HG03460 (cell line): ENCODE results near the gene ADAM20.
"Not testable (repeated sequence)": the region's sequence is repeated elsewhere in the genome, so short reads cannot be mapped to it uniquely, and the experiment has no call there.

Experiments
- ATAC-seq: cut with Tn5 transposase; IDR thresholded peaks from one replicate; pipeline ENCODE4 v1.9.1; 2021; ENCODE audit not compliant: unreplicated experiment

Gene ADAM20

DNA sequence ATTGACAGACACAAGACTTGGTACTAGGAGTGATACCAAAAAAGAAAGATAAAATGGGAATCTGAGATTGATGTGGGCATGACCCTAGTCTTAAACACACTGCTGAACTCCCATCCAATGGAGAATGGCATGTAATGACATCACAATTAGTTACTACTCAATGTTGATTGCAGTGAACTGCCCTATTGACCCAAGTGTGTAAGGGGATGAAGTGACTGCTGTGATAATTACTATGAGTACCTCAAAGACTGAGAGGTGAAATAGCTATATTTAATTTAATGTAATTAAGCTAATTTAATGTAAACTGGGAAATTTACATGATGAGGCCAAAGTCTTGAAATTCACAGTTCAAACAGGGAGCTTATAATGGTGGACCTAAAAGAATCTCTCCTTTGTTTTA, at the start of gene ADAM20:
Gene ADAM20, minus strand, starts transcription at position 101 of the 400 bp plus-strand sequence. CDS start 10,247 bp downstream, outside the sequence.
- no peak for ATAC-seq

DNA sequence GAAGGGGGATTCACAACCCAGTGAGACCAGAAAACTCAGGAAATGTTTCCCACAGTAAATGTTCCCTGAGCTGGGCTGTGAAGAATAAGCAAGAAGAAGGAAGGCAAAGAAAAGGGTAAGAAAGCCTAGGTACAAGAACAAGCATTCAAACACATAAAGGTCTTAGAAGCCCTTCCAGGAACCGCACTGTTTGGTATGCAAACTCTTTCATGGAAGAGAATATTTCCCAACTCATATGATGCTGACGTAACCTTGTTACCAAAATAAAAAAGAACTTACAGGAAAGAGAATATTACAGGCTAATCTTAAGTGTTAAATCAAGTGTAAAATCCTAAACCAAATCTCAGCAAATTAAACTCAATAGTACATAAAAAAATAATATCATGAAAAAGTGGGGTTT, 42.1 kb upstream of the ADAM20 start:
- no peak for ATAC-seq

DNA sequence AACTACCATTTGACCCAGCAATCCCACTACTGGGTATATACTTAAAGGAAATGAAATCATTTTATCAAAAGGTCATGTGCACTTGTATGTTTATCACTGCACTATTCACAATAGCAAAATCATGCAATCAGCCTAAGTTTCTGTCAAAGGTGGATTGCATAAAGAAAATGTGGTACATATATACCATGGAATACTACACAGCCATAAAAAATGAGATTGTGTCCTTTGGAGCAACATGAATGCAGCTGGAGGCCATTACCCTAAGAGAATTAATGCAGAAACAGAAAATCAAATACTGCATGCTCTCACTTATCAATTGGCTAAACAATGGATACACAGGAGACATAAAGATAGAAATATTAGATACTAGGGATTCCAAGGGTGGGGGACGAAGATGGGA, 38.2 kb upstream of the ADAM20 start:
- no peak for ATAC-seq

DNA sequence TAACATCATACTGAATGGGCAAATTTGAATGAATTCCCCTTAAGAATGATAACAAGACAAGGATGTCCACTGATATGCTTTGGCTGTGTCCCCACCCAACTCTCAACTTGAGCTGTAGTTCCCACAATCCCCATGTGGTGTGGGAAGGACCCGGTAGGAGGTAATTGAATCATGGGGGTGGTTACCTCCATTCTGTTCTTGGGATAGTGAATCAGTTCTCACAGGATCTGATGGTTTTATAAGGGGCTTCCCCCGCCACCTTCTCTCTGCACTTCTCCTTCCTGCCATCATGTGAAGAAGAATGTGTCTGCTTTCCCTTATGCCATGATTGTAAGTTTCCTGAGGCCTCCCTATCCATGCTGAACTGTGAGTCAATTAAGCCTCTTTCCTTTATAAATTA, 36.3 kb upstream of the ADAM20 start:
- no peak for ATAC-seq

DNA sequence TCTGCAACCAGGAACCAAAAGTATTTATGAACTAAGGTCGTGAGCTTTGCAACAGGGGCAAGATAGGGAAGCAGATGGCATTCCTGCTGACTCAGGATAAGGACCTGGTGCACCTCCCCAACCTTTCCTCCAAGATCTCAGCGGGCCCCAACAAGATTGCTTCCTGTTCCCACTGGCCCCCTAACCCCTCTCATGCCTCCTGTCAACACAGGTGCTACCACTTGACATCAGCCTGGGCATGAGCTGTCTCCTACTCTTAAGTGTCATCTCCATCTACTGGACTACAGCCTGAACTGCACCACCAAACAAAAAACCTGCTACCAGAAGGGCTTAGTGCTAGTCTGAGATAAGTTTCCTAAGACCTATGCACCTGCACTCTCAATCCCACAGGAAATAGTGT, 33.0 kb upstream of the ADAM20 start:
- no peak for ATAC-seq

DNA sequence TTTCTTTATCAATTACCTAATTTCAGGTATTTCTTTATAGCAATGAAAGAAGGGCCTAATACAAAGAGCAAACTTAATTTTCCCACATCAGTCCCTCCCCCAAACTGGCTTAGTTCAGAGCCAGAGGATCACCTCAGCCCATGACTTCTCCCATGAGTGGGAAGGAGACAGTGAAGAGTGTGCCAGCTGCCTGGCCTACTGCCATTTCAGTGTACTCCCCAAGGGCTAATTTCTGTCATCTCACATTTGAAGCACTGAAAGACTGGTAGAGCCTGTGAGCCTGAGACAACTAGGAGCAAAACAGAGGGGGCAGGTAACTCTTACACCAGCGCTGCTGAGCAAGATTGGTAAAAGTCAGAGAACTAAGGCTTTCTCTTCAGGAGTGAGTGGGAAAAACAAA, 29.1 kb upstream of the ADAM20 start:
- ATAC-seq = no peak

DNA sequence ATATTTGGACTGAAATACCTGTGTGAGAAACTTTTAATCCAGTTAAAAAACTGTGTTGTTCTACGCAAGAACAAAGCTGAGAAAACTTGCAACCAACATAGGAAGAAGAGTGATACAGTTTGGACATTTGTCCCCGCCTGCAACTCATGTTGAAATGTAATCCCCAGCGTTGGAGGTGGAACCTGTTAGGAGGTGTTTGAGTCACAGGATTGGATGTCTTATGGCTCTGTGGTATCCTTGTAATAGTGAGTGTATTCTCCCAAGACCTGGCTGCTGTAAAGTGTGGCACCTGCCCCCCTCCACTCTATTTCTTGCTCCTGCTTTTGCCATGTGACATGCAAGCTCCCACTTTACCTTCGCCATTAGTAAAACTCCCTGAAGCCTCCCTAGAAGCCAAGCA, 28.6 kb upstream of the ADAM20 start:
- ATAC-seq = no peak

DNA sequence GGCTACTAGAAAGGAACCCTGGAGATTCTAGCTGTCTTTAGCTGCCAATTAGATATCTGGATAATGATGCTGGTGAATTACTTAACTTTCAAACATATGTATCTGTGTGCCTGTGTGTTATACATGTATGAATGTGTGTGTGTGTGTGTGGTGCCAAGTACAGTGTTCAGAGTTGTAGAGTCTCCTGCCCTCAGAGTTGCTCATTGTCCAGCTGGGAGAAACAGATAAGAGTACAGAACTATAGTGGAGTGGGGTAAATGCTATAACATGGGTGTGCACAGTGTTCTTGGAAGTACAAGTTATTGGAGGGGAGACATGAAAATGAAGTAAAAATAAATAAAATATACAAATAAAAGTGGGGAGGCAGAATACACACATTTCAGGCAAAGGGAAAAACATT, 23.6 kb upstream of the ADAM20 start:
- no peak for ATAC-seq

DNA sequence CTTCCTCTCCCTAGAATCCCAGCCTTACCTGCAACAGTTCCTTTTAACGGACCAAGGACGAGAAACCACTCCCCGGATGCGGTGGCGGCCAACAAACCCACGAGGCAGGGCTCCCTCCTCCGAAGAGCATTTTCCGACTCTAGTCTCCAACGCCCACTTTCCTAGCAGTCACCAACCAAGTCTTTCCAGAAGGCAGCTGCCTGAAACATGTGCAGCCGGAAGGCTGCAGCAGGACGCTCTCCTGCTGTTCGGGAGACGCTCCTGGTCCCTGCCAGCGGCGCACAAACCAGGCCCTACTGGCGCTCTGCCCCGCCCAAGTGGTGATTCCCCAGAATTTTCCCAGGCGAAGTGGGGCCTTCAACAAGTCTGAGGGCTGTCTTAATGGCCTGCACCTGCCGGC, 21.1 kb upstream of the ADAM20 start:
- no peak for ATAC-seq

DNA sequence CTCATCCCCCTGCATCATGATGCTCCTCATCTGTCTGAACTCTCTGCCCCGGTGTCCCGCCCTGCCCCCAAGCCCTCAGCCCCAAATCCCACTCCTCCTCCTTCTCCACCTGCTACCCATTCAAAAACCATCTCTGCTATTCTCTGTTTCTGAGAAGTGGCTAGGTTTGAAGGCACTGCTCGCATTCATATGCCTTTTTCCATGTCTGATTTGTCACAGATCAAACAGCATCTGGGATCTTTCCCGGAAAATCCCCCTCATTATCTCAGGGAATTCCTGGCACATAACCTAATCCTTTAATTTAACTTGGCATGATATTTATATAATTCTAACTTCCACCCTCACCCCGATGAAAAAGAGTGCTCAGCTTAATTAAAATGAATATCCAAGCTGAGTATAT, 3.3 kb upstream of the ADAM20 start:
- no peak for ATAC-seq

DNA sequence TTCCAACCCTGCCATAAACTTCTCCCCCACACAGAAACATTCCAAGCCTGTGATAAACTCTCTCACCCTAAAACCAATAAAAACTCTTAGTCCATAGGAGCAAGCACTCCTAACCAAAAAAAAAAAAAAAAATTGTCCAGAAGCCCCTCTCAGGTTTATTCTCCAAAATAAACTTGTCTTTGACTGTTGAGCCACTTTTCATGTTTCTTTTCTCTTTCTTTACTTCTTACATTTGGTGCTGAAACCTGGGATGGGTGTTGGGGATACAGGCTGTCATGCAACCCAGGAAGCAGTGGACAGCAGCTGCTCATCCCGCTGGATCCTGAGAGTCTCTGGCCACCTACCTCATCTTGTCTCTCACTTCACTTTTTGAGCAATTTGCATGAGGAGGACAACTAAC, 2.0 kb upstream of the ADAM20 start:
- no peak for ATAC-seq

DNA sequence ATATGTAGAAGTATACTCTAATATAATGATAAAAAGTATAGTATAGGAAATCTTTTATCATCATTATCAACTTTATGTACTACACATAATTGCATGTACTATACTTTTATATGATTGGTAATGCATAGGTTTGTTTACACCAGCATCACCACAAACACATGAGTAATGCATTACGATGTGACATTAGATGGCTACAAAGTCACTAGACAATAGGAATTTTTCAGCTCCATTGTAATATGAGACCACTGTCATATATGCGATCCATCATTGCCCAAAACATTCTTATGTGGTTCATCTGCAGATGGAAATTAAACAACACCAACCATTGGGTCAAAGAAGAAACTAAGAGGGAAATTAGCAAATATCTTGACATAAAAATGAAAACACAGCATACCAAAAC, 4.4 kb downstream of the ADAM20 start:
- ATAC-seq = no peak

DNA sequence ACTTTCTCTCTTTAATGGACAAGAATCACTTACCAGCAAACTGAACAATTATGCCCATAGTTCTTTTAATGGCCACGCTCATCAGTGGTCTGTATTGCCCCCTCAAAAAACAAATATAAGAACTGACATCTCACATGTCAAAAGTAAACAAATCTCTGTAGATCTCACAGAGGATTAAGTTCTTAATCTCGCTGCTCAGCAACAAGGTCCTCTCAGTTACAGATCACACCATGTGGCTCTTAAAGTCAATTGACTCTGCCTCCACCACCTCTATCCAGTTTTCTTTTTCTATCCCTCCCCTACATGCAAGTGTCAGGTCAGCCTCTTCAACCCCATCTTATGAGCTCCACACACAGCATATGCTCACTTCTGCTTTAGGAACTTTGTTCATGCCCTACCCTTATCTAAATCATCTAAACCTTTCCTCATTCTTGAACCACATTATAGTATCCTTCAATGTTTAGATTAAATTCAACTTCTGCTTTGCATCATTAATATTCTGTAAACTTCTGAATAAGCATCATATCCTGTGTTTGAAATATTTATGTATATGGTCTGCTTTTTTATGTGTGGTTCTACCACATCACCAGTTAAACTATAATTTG, 7.2 kb downstream of the ADAM20 start:
- no peak for ATAC-seq

DNA sequence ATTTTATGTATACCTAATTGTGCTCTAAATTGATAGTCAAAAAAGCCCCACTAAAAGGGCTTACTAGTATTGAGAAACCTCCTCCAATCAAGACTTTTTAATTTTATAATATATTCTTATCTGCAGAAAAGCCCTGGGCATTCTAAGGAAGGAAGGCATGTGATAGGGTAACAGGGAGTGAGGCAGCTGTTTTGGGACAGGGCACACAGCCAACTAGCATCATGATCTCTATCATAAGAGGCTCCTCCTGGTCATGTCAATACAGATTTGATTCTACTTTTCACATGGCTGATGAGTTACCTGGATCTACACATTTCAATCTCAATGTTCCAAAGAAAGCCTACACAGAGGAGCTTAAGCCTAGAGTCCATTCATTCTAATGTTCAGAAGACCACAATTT, 9.1 kb downstream of the ADAM20 start:
- no peak for ATAC-seq

DNA sequence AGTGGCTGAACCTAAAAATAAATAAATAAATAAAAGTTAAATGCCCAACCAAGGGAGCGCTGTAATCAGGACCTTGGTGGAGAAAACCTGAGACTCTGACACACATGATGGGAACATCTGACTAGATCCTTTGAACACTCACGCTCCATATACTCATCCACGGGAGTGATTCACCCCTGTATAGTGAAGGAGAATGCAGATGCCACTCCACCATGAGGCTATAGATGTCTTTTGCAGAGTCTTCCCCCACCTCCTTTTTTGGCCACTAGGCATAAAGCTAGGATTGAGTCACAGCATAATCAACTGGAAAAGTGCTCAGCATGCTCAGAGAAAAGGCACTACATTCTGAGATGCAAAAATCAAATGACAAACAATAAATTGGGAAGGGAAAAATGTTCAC, 19.0 kb downstream of the ADAM20 start:
- ATAC-seq = no peak

DNA sequence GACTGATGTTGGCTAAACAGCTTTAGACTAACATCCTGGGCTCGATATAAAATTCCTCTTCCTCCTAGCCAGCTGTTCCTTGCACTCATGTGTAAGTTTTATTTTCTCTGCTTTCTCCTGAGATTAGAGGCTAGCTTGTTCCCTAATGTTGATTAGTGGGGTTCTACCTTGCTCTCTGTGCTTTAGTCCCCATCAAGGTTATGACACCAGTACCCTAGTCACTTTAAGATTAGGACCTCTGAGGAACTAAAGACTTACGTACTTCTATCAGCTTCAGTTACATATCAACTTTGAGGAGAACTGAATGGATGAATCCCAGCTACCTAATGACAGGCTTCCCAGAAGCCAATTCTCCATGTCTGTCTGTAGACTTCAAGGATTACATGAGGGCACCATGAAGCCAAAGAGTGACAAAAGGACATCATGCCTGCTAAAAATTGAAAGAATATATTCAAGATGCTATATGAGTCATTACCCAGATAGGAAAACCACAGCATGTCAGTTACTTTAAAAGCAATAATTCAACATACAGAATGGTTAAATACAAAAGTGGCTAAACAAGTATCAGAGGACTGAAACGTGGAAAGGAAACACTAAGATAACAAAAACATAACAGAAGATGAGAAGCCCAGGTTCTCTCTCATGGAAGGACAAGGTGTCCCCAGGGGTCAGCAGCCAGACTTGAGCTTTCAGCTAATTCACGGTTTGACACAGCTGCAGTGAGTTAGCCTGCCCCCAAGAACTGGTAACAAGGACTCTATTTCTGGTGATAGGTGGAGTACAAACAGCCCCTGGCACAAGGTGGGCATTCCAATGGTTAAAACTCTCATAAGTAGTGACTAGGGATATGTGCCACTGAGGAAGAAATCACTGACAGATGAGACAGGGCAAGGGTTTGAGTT, 20.4 kb downstream of the ADAM20 start:
- ATAC-seq = no peak

DNA sequence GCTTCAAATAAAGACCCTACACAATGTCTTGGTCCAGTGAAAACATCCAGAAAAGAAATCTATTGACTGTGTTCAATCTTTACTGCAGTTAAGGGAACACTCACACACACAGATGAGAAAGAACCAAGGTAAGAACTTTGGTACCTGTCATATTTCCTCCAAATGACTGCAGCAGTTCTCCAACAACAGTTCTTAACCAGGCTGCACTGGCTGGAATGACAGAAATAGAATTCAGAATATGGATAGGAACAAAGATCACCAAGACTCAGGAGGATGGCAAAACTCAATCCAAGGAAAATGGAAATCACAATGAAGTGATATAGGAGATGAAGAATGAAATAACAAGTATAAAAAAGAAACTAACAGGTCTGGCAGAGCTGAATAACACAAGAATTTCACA, 36.6 kb downstream of the ADAM20 start:
- no peak for ATAC-seq

DNA sequence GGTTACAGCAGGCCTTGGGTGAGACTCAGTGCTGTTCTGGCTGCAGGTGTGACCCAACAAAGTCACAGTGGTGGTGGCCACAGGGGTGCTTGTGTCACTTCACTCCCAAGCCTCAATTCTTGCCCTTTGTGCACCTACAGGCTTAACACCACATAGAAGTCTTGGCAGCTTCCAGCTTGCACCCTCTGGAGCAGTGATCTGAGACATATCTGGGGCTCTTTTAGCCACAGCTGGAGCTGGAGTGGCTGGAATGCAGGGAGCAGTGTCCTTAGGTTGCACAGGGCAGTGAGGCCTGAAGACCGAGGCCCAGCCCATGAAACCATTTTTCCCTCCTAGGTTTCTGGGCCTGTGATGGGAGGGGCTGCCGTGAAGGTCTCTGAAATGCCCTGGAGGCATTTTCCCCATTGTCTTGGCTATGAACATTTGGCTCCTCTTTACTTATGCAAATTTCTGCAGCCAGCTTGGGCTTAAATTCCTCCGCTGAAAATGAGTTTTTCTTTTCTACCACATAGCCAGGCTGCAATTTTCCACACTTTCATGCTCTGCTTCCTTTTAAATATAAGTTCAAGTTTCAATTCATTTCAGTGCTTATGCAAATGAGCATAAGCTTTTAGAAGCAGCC, 45.1 kb downstream of the ADAM20 start:
- ATAC-seq = no peak

DNA sequence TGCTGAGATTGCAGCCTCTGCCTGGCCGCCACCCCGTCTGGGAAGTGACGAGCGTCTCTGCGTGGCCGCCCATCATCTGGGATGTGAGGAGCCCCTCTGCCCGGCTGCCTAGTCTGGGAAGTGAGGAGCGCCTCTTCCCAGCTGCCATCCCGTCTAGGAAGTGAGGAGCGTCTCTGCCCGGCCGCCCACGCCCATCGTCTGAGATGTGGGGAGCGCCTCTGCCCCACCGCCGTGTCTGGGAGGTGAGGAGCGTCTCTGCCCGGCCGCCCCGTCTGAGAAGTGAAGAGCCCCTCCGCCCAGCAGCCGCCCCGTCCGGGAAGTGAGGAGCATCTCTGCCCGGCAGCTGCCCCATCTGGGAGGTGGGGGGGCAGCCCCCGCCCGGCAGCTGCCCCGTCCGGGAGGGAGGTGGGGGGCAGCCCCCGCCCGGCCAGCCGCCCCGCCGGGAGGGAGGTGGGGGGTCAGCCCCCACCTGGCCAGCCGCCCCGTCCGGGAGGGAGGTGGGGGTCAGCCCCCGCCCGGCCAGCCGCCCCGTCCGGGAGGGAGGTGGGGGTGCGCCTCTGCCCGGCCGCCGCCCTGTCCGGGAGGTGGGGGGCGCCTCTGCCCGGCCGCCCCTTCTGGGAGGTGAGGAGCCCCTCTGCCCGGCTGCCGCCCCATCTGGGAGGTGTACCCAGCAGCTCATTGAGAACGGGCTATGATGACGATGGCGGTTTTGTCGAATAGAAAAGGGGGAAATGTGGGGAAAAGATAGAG, 57.3 kb downstream of the ADAM20 start:
- not testable (repeated sequence) for ATAC-seq

DNA sequence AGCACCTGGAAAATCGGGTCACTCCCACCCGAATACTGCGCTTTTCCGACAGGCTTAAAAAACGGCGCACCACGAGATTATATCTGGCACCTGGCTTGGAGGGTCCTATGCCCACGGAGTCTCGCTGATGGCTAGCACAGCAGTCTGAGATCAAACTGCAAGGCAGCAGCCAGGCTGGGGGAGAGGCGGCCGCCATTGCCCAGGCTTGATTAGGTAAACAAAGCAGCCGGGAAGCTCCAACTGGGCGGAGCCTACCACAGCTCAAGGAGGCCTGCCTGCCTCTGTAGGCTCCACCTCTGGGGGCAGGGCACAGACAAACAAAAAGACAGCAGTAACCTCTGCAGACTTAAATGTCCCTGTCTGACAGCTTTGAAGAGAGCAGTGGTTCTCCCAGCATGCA, 59.3 kb downstream of the ADAM20 start:
- ATAC-seq = not testable (repeated sequence)

DNA sequence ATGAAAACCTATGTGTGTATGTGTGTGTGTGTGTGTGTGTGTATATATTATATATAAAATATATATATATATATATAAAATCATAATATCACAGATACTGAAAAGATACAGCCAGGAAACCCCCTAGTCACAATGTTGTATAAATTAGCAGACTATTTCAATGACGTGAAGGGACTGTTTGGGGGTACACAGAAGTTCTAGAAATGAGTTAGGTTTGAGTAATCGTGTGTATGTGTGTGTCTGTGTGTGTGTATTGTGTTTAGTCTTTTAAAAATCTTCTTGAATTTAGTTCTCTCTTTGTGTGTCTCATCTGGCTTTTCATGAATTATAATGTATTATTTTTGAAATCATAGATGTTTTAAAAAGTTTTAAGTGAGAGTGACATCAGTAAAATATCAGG, 61.0 kb downstream of the ADAM20 start:
- no peak for ATAC-seq
